ENCODE measurements around the gene AMELX. TPM values are rescaled to one million over a fixed set of nuclear protein-coding genes. Genes with fewer than 3 reads are reported as not detected.

Gene AMELX
- total RNA-seq, 2 experiments from 2014 or later = not detected

DNA sequence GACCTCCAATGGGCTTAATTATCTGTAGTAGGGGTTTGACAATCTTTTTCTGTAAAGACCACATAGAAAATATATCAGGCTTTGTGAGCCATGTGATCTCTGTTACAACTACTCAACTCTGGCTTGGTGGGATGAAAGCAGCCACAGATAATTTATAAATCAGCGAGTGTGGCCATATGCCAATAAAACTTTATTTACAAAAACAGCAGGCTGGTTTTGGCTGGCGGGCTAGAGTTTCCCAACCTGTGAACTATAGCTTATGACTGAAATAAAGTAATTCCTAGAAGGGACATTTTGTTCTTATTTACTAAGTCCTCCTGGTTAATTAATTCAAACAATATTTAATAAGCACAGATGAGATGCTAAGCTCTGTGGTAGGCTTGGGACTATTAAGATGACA, 35.9 kb upstream of the AMELX start:
- no peaks in the 10 kb centered on the region for H3K9me3 ChIP-seq (ENCODE audit: low read length)
- no peaks in the 10 kb centered on the region for H3K79me2 ChIP-seq (ENCODE audit: insufficient read depth, low read depth, low read length)
- no peak for DNase-seq (ENCODE audit: low spot score)
- POLR2A ChIA-PET = interaction anchor here (0.6 to 1.3 kb wide), 2 partner anchors 9 to 1510 kb away, joined by 3 to 5 read pairs; no protein-coding TSS in a partner anchor
- intact Hi-C loops (cut with micrococcal nuclease; ENCODE audit: unreplicated experiment) = no loop called here
- H3K4me2 ChIP-seq (ENCODE audit: low read length) = no peak overlapping the region
- no peak for TF ChIP-seq EZH2phosphoT487 (IDR thresholded peaks at IDR 0.05; ENCODE audit: borderline replicate concordance, low read depth, low read length)
- H3K36me3 ChIP-seq (ENCODE audit: insufficient read depth, low read length) = no peaks in the 10 kb centered on the region
- H4K20me1 ChIP-seq (ENCODE audit: insufficient read depth, low read length) = no peaks in the 10 kb centered on the region
- no peak overlapping the region for H3K27ac ChIP-seq (ENCODE audit: low read depth, low read length, poor library complexity, severe bottlenecking)
- H2AFZ ChIP-seq (ENCODE audit: low read length) = no peak overlapping the region
- no peaks in the 10 kb centered on the region for H3K4me1 ChIP-seq (ENCODE audit: insufficient read depth, low read length, poor library complexity, severe bottlenecking)
- no peaks in the 10 kb centered on the region for H3K9me2 ChIP-seq (ENCODE audit: insufficient read depth, low read length)
- CTCF ChIA-PET (ENCODE audit: unreplicated experiment) = no interaction called here
- no TSS peak for BruUV-seq (replicated peaks)
- H3K4me3 ChIP-seq (ENCODE audit: low read depth, low read length, poor library complexity, severe bottlenecking) = no peak overlapping the region

DNA sequence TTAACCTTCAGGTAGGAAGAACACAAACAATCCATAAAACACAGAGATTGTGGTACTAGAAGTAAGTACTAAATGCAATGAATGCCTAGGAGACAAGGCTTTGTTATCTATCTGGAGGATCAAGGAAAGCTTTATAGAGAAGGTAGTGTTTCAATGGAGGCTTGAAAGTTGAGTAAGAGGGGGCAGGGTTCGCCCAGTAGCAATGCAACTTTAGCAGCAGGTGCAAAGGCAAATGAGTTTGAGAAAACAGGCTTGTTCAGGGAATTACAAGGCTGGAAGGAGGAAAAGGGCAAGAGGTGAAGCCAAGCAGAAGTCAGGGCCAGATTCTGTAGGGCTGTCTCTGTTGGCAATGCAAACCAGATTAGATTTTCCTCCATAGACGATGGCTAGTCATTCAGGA, 35.5 kb upstream of the AMELX start:
- H3K4me2 ChIP-seq (ENCODE audit: low read length) = no peak overlapping the region
- H3K4me3 ChIP-seq (ENCODE audit: low read depth, low read length, poor library complexity, severe bottlenecking) = no peak overlapping the region
- no peaks in the 10 kb centered on the region for H3K9me2 ChIP-seq (ENCODE audit: insufficient read depth, low read length)
- H2AFZ ChIP-seq (ENCODE audit: low read length) = no peak overlapping the region
- H4K20me1 ChIP-seq (ENCODE audit: insufficient read depth, low read length) = no peaks in the 10 kb centered on the region
- intact Hi-C loops (cut with micrococcal nuclease; ENCODE audit: unreplicated experiment) = no loop called here
- H3K4me1 ChIP-seq (ENCODE audit: insufficient read depth, low read length, poor library complexity, severe bottlenecking) = no peaks in the 10 kb centered on the region
- no peak for DNase-seq (ENCODE audit: low spot score)
- TF ChIP-seq EZH2phosphoT487 (IDR thresholded peaks at IDR 0.05; ENCODE audit: borderline replicate concordance, low read depth, low read length) = no peak
- TF ChIP-seq, protein P1, sequence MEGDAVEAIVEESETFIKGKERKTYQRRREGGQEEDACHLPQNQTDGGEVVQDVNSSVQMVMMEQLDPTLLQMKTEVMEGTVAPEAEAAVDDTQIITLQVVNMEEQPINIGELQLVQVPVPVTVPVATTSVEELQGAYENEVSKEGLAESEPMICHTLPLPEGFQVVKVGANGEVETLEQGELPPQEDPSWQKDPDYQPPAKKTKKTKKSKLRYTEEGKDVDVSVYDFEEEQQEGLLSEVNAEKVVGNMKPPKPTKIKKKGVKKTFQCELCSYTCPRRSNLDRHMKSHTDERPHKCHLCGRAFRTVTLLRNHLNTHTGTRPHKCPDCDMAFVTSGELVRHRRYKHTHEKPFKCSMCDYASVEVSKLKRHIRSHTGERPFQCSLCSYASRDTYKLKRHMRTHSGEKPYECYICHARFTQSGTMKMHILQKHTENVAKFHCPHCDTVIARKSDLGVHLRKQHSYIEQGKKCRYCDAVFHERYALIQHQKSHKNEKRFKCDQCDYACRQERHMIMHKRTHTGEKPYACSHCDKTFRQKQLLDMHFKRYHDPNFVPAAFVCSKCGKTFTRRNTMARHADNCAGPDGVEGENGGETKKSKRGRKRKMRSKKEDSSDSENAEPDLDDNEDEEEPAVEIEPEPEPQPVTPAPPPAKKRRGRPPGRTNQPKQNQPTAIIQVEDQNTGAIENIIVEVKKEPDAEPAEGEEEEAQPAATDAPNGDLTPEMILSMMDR (conservative IDR thresholded peaks at IDR 0.05; ENCODE audit: low read length) = no peak
- ChIA-PET CTCF (ENCODE audit: unreplicated experiment) (no interaction called here), POLR2A (interaction anchor here (1.3 kb wide), 1 partner anchor 10 kb away, joined by 3 read pairs; no protein-coding TSS in a partner anchor)
- no TSS peak for BruUV-seq (replicated peaks)
- no peaks in the 10 kb centered on the region for H3K36me3 ChIP-seq (ENCODE audit: insufficient read depth, low read length)
- H3K79me2 ChIP-seq (ENCODE audit: insufficient read depth, low read depth, low read length) = no peaks in the 10 kb centered on the region
- H3K9me3 ChIP-seq (ENCODE audit: low read length) = no peaks in the 10 kb centered on the region
- no peak overlapping the region for H3K27ac ChIP-seq (ENCODE audit: low read depth, low read length, poor library complexity, severe bottlenecking)

DNA sequence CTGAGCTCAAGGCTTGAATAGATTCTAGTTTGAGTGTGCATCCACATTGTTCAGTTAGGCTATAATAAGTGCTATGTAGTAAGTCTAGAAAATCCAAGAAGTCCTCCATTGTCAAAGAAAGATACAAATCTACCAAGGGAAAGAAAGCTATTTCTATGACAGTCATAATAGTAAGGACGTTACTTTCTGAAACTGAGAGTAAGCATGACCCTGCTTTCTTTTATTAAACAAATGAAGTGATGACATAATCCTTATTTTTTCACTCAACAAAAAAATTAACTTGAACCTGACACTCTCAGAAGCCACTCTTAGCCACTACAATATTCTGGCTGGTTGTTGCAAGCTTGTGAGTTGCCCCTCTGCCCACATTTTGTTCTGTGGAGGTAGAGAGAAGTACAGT, 33.8 kb upstream of the AMELX start:
- Histone ChIP-seq H3K79me2 (ENCODE audit: insufficient read depth, low read depth, low read length) (no peaks in the 10 kb centered on the region), H4K20me1 (ENCODE audit: insufficient read depth, low read length) (no peaks in the 10 kb centered on the region), H3K9me2 (ENCODE audit: insufficient read depth, low read length) (no peaks in the 10 kb centered on the region), H3K36me3 (ENCODE audit: insufficient read depth, low read length) (no peaks in the 10 kb centered on the region), H3K4me2 (ENCODE audit: low read length) (no peak overlapping the region), H3K9me3 (ENCODE audit: low read length) (no peaks in the 10 kb centered on the region), H2AFZ (ENCODE audit: low read length) (no peak overlapping the region), H3K27ac (ENCODE audit: low read depth, low read length, poor library complexity, severe bottlenecking) (no peak overlapping the region), H3K4me1 (ENCODE audit: insufficient read depth, low read length, poor library complexity, severe bottlenecking) (no peaks in the 10 kb centered on the region), H3K4me3 (ENCODE audit: low read depth, low read length, poor library complexity, severe bottlenecking) (no peak overlapping the region)
- TF ChIP-seq, protein P1 (conservative IDR thresholded peaks at IDR 0.05; ENCODE audit: low read length) = no peak
- TF ChIP-seq EZH2phosphoT487 (IDR thresholded peaks at IDR 0.05; ENCODE audit: borderline replicate concordance, low read depth, low read length) = no peak
- intact Hi-C loops (cut with micrococcal nuclease; ENCODE audit: unreplicated experiment) = no loop called here
- CTCF ChIA-PET (ENCODE audit: unreplicated experiment) = no interaction called here
- POLR2A ChIA-PET = no interaction called here
- BruUV-seq (replicated peaks) = no TSS peak
- no peak for DNase-seq (ENCODE audit: low spot score)
